Keratinocyte (primary cell): ENCODE data around the gene EVX2. TPM values are rescaled to one million over a fixed set of nuclear protein-coding genes. Genes with fewer than 3 reads are reported as not detected.

ENCODE experiments used
- DNase-seq: peaks from one replicate; pipeline ENCODE4 v3.0.0-alpha.2; 2011; ENCODE audit warnings: low read depth, missing footprints, low spot score
- FAIRE-seq: peaks from 2 replicates; lab custom pipeline; 2011; peaks lifted over from hg19 to GRCh38; lab: Jason Lieb, UNC
- H2AFZ ChIP-seq: 2 replicates; pipeline ENCODE4 v1.6.0; 2012; ENCODE audit warnings: low read length, control low read depth, inconsistent platforms; ENCODE audit not compliant: control insufficient read depth
- H3K27ac ChIP-seq: 2 replicates; pipeline ENCODE4 v1.5.1; 2011; ENCODE audit warnings: low read length; ENCODE audit not compliant: control insufficient read depth, insufficient read depth
- H3K27me3 ChIP-seq: 3 replicates; pipeline ENCODE4 v1.6.0; 2011; ENCODE audit warnings: low read length; ENCODE audit not compliant: control insufficient read depth, insufficient read depth; ENCODE audit errors: extremely low read depth
- H3K36me3 ChIP-seq, 2 experiments: 2 replicates in 1 of 2; 3 replicates in 1 of 2; pipeline ENCODE4 v1.5.1; 2011; ENCODE audit warnings: low read length in 2 of 2, mild to moderate bottlenecking in 1 of 2; ENCODE audit not compliant: control insufficient read depth in 2 of 2, insufficient read depth in 2 of 2; ENCODE audit errors: extremely low read depth in 1 of 2
- H3K4me1 ChIP-seq: 3 replicates; pipeline ENCODE4 v1.5.1; 2011; ENCODE audit warnings: low read length; ENCODE audit not compliant: control insufficient read depth, insufficient read depth; ENCODE audit errors: extremely low read depth
- H3K4me2 ChIP-seq: 3 replicates; pipeline ENCODE4 v1.6.0; 2011; ENCODE audit warnings: low read depth, low read length; ENCODE audit not compliant: control insufficient read depth, insufficient read depth; ENCODE audit errors: extremely low read depth
- H3K4me3 ChIP-seq, 3 experiments: fragments of 200-600 bp in 1 of 3; sonication (generic) in 1 of 3; 2 replicates in 2 of 3; 3 replicates in 1 of 3; pipeline ENCODE4 v1.5.1; 2011 to 2016; ENCODE audit warnings: low read length in 3 of 3, mild to moderate bottlenecking in 3 of 3, control low read depth in 2 of 3, inconsistent platforms in 1 of 3, low read depth in 1 of 3, mixed read lengths in 1 of 3, mixed run types in 1 of 3, moderate library complexity in 1 of 3; ENCODE audit not compliant: control insufficient read depth in 2 of 3, insufficient read depth in 2 of 3; ENCODE audit errors: extremely low read depth in 1 of 3
- H3K79me2 ChIP-seq: 2 replicates; pipeline ENCODE4 v1.6.0; 2012; ENCODE audit warnings: low read length; ENCODE audit not compliant: control insufficient read depth, insufficient read depth
- H3K9ac ChIP-seq: 3 replicates; pipeline ENCODE4 v1.6.0; 2011; ENCODE audit warnings: low read length; ENCODE audit not compliant: control insufficient read depth, insufficient read depth; ENCODE audit errors: extremely low read depth
- H3K9me1 ChIP-seq: 3 replicates; pipeline ENCODE4 v1.6.0; 2011; ENCODE audit warnings: low read length; ENCODE audit not compliant: control insufficient read depth, insufficient read depth; ENCODE audit errors: extremely low read depth
- H3K9me3 ChIP-seq: 2 replicates; pipeline ENCODE4 v1.5.1; 2012; ENCODE audit warnings: low read depth, low read length; ENCODE audit not compliant: control insufficient read depth
- H4K20me1 ChIP-seq: 3 replicates; pipeline ENCODE4 v1.6.0; 2011; ENCODE audit warnings: low read length; ENCODE audit not compliant: control insufficient read depth, insufficient read depth; ENCODE audit errors: extremely low read depth
- EZH2 ChIP-seq: IDR thresholded peaks from one replicate; pipeline ENCODE4 v1.6.1; 2012; ENCODE audit warnings: inconsistent platforms, mild to moderate bottlenecking, low read length, moderate library complexity
- dilution Hi-C: fragments of 300-500 bp; cut with MboI; formaldehyde crosslinking; loops from one replicate; pipeline ENCODE4 v1.7.0; 2020; ENCODE audit warnings: low sequenced_read_pairs; ENCODE audit not compliant: extremely low pct_ligation_motif_present
- polyA plus RNA-seq, 5 experiments: library from polyadenylated mRNA; depleted of rRNA in 3 of 5; stranded (reverse) in 3 of 5; stranded (forward) in 1 of 5; unstranded in 1 of 5; fragments of >200 nt; gene quantifications; 1 replicate in 1 of 5; 2 replicates in 3 of 5; 3 replicates in 1 of 5; pipeline versions ENCODE4 v1.2.1 to v1.2.3, GENCODE V29; 2011 to 2012; ENCODE audit warnings: missing spikeins in 2 of 5, low read depth in 1 of 5, low replicate concordance in 1 of 5
- TF ChIP-seq, protein P1 (sequence below), 3 experiments: IDR thresholded peaks in 1 of 3; conservative IDR thresholded peaks in 1 of 3; optimal IDR thresholded peaks in 1 of 3; 2 replicates in 2 of 3; 3 replicates in 1 of 3; pipeline versions ENCODE3 to v1.5.1; 2011; ENCODE audit warnings: low read length in 3 of 3, mild to moderate bottlenecking in 3 of 3, moderate library complexity in 2 of 3, control low read depth in 1 of 3, inconsistent platforms in 1 of 3; ENCODE audit not compliant: insufficient read depth in 2 of 3; ENCODE audit errors: extremely low read depth in 1 of 3

The EVX2 gene
- polyA plus RNA-seq, 1 donor (not counting 4 experiments of a cell fraction or from before 2014, with no cell fraction given): not detected

DNA sequence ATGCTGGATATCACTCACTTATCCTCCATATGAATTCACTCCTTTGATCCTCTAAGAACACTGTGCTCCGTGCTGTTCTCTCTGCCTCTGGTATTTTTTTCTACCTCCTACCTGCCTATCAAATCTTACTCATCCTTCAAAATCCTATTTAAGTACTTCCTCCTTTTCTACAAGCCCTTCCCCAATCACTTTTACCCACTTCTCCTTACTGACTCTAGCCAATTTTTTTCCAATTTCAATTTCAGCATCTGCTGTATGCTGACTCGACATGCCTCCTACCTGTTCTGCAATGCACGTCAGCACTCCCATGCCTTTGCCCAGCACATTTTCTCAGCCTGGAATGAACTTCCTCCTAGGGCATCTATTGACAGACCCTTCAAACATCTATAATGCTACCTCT lies 44.4 kb downstream of the EVX2 start:
- H3K9me3 ChIP-seq: no peaks in the 10 kb centered on the region
- H3K4me1 ChIP-seq: no peaks in the 10 kb centered on the region
- TF ChIP-seq EZH2: no peak
- TF ChIP-seq, protein P1, sequence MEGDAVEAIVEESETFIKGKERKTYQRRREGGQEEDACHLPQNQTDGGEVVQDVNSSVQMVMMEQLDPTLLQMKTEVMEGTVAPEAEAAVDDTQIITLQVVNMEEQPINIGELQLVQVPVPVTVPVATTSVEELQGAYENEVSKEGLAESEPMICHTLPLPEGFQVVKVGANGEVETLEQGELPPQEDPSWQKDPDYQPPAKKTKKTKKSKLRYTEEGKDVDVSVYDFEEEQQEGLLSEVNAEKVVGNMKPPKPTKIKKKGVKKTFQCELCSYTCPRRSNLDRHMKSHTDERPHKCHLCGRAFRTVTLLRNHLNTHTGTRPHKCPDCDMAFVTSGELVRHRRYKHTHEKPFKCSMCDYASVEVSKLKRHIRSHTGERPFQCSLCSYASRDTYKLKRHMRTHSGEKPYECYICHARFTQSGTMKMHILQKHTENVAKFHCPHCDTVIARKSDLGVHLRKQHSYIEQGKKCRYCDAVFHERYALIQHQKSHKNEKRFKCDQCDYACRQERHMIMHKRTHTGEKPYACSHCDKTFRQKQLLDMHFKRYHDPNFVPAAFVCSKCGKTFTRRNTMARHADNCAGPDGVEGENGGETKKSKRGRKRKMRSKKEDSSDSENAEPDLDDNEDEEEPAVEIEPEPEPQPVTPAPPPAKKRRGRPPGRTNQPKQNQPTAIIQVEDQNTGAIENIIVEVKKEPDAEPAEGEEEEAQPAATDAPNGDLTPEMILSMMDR (optimal IDR thresholded peaks at IDR 0.05 in 1 of 3, IDR thresholded peaks at IDR 0.05 in 1 of 3, conservative IDR thresholded peaks at IDR 0.05 in 1 of 3; ENCODE audit: extremely low read depth in 1 of 3, insufficient read depth in 2 of 3, low read length in 3 of 3): no peak
- H3K79me2 ChIP-seq: no peaks in the 10 kb centered on the region
- H2AFZ ChIP-seq: no peak overlapping the region
- no peaks in the 10 kb centered on the region for H3K27me3 ChIP-seq
- no peak overlapping the region for H3K27ac ChIP-seq
- H3K9me1 ChIP-seq: no peaks in the 10 kb centered on the region
- no peaks in the 10 kb centered on the region for H4K20me1 ChIP-seq
- H3K9ac ChIP-seq: no peak overlapping the region
- no peak for DNase-seq
- no peak for FAIRE-seq
- no peak overlapping the region for H3K4me3 ChIP-seq
- H3K36me3 ChIP-seq: no peaks in the 10 kb centered on the region
- H3K4me2 ChIP-seq: no peak overlapping the region
- dilution Hi-C loops: no loop called here

DNA sequence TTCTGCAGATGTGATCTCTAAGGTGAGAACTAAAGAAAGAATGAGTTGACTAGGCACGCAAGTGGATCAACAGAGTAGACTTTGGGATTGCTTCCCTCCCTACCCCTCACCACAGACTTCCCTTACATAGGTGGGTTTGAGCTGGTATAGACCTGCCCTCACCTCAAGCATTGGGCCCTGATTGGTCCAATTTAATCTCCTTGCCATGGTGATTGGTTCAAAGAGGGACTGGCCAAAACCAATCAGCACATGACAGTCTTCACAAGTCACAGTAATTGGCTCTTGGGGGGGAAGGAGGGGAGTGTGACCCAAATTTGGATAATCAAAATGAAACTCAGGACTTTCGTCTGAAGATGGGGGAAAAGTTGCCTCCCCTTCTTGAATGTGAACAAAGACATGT lies 45.1 kb downstream of the EVX2 start:
- H3K4me3 ChIP-seq: no peak overlapping the region
- dilution Hi-C loops: no loop called here

More for the DNA sequence above, 45.1 kb downstream of the EVX2 start:
- no peak for DNase-seq
- TF ChIP-seq EZH2: no peak
- TF ChIP-seq, protein P1 (optimal IDR thresholded peaks at IDR 0.05 in 1 of 3, IDR thresholded peaks at IDR 0.05 in 1 of 3, conservative IDR thresholded peaks at IDR 0.05 in 1 of 3; ENCODE audit: extremely low read depth in 1 of 3, insufficient read depth in 2 of 3, low read length in 3 of 3): no peak
- Histone ChIP-seq H3K79me2 (no peaks in the 10 kb centered on the region), H3K36me3 (no peaks in the 10 kb centered on the region), H3K27me3 (no peaks in the 10 kb centered on the region), H3K9me3 (no peaks in the 10 kb centered on the region), H3K9me1 (no peaks in the 10 kb centered on the region), H2AFZ (no peak overlapping the region), H3K4me2 (no peak overlapping the region), H3K9ac (no peak overlapping the region), H4K20me1 (no peaks in the 10 kb centered on the region), H3K4me1 (no peaks in the 10 kb centered on the region), H3K27ac (no peak overlapping the region)
- no peak for FAIRE-seq
